GM18907 (cell line): ENCODE data around the gene RPL35A.
"Not testable (repeated sequence)": the region's sequence is repeated elsewhere in the genome, so short reads cannot be mapped to it uniquely, and the experiment has no call there.

Experiments
- ATAC-seq: cut with Tn5 transposase; IDR thresholded peaks from one replicate; pipeline ENCODE4 v1.9.1; 2021; ENCODE audit warnings: mild to moderate bottlenecking, moderate library complexity; ENCODE audit not compliant: unreplicated experiment

Gene RPL35A

GRCh38 chr3:197949778-197950676, at the start of gene RPL35A:
RPL35A (plus strand) TSS chr3:197950190; CDS start chr3:197950968, 778 bp downstream.
- ATAC-seq, result peak; percentile 92

GRCh38 chr3:197901626-197902025, 48.4 kb upstream of the RPL35A start:
- ATAC-seq, result no peak

- peak; percentile 77 for ATAC-seq
Observed at GRCh38 chr3:197906023-197906849, 43.8 kb upstream of the RPL35A start.

- ATAC-seq, result no peak
Observed at GRCh38 chr3:197906850-197907187, 43.2 kb upstream of the RPL35A start.

GRCh38 chr3:197907196-197907595, 42.8 kb upstream of the RPL35A start:
- no peak for ATAC-seq

- ATAC-seq, result not testable (repeated sequence)
Observed at GRCh38 chr3:197908550-197908949, 41.4 kb upstream of the RPL35A start.

- no peak for ATAC-seq
Observed at GRCh38 chr3:197908957-197909701, 40.9 kb upstream of the RPL35A start.

GRCh38 chr3:197912741-197913476, 37.1 kb upstream of the RPL35A start:
- no peak for ATAC-seq

GRCh38 chr3:197913641-197914380, 36.2 kb upstream of the RPL35A start:
- no peak for ATAC-seq

- ATAC-seq, result not testable (repeated sequence)
Observed at GRCh38 chr3:197921429-197922275, 28.3 kb upstream of the RPL35A start.

- no peak for ATAC-seq
Observed at GRCh38 chr3:197926418-197926817, 23.6 kb upstream of the RPL35A start.

- not testable (repeated sequence) for ATAC-seq
Observed at GRCh38 chr3:197927578-197927977, 22.4 kb upstream of the RPL35A start.

GRCh38 chr3:197936819-197937384, 13.1 kb upstream of the RPL35A start:
- no peak for ATAC-seq

GRCh38 chr3:197940745-197941384, 9.1 kb upstream of the RPL35A start:
- no peak for ATAC-seq

GRCh38 chr3:197942956-197943556, 6.9 kb upstream of the RPL35A start:
- peak; percentile 59 for ATAC-seq

GRCh38 chr3:197949191-197949777, 706 bp upstream of the RPL35A start:
- no peak for ATAC-seq

- no peak for ATAC-seq
Observed at GRCh38 chr3:197950677-197951061, 679 bp downstream of the RPL35A start.
